Esophagus squamous epithelium (tissue), 5 donors: ENCODE data around the gene TEX19. TPM values are rescaled to one million over a fixed set of nuclear protein-coding genes. Genes with fewer than 3 reads are reported as not detected.
"Not testable (repeated sequence)": the region's sequence is repeated elsewhere in the genome, so short reads cannot be mapped to it uniquely, and the experiment has no call there.

Experiments used
- DNase-seq: peaks from one replicate; lab custom pipeline; 2025; lab: John Stamatoyannopoulos, UW
- H3K27ac ChIP-seq, 4 donors: fragments of 200-600 bp; sonication (generic); one replicate each; pipeline ENCODE4 v1.5.1; 2016 to 2019; ENCODE audit warnings: mild to moderate bottlenecking in 1 of 4
- H3K27me3 ChIP-seq, 4 donors: fragments of 200-600 bp; sonication (generic); 1 replicate in 3 of 4; 2 replicates in 1 of 4; pipeline versions ENCODE4 v1.5.1 to v1.6.0; 2017 to 2021; ENCODE audit warnings: antibody characterized with exemption in 1 of 4
- H3K36me3 ChIP-seq, 3 donors: fragments of 200-600 bp; sonication (generic); one replicate each; pipeline ENCODE4 v1.5.1; 2016 to 2019
- H3K4me1 ChIP-seq, 3 donors: fragments of 200-600 bp; sonication (generic); one replicate each; pipeline ENCODE4 v1.5.1; 2017 to 2019
- H3K4me3 ChIP-seq, 4 donors: fragments of 200-600 bp; sonication (generic); 1 replicate in 3 of 4; 2 replicates in 1 of 4; pipeline ENCODE4 v1.5.1; 2016 to 2019; ENCODE audit warnings: mild to moderate bottlenecking in 2 of 4, moderate library complexity in 1 of 4
- H3K9me3 ChIP-seq, 3 donors: fragments of 200-600 bp; sonication (generic); one replicate each; pipeline ENCODE4 v1.5.1; 2016 to 2019
- CTCF ChIP-seq, 6 experiments: fragments of 450-650 bp in 4 of 6; fragments of 200-600 bp in 2 of 6; sonication (generic) in 2 of 6; IDR thresholded peaks; one replicate each; pipeline ENCODE4 v1.5.1; 2016 to 2019; ENCODE audit warnings: antibody characterized with exemption in 6 of 6, mild to moderate bottlenecking in 4 of 6, moderate library complexity in 4 of 6
- POLR2A ChIP-seq, 4 donors: fragments of 450-650 bp; IDR thresholded peaks; one replicate each; pipeline ENCODE4 v1.6.1; 2017; ENCODE audit warnings: antibody characterized with exemption in 4 of 4, mild to moderate bottlenecking in 4 of 4, moderate library complexity in 3 of 4
- WGBS, 2 donors: methylation state at CpG; one replicate each; pipeline ENCODE4 v1.1.5; 2018; 5-methylcytosine and 5-hydroxymethylcytosine counted together
- intact Hi-C: fragments of 100-400 bp; cut with DNase I; formaldehyde crosslinking; loops from one replicate; pipeline ENCODE4 v1.15.0; 2022
- total RNA-seq, 4 donors: library from RNA; depleted of rRNA; stranded (reverse); fragments of >200 nt; gene quantifications; one replicate each; pipeline ENCODE4 v1.1.0, GENCODE V29; 2016
- donor health status: DM: yes; HTN: yes; CAD: no.

TEX19 gene
- total RNA-seq, 4 donors from 2014 or later, result not detected

GRCh38 chr17:82377924-82378740 is 19.1 kb downstream of the TEX19 start:
- no peak overlapping the region for H3K4me3 ChIP-seq
- peaks cover 0 to 95% (median 9%) of the 10 kb centered on the region in 4 donors for H3K27me3 ChIP-seq
- TF ChIP-seq CTCF (IDR thresholded peaks at IDR 0.05), result no peak
- no peak for TF ChIP-seq POLR2A (IDR thresholded peaks at IDR 0.05)
- 76 to 77% methylated on average over 23 to 25 of the region's 31 CpGs for WGBS, 2 donors
- no peak for DNase-seq
- H3K4me1 ChIP-seq, result peaks cover 0 to 18% (median 0%) of the 10 kb centered on the region in 3 donors
- H3K27ac ChIP-seq, result no peak overlapping the region
- H3K9me3 ChIP-seq, result no peaks in the 10 kb centered on the region
- no peaks in the 10 kb centered on the region for H3K36me3 ChIP-seq
- intact Hi-C loops, result no loop called here

GRCh38 chr17:82378741-82379021 is 19.6 kb downstream of the TEX19 start:
- no peak for DNase-seq
- peaks cover 3 to 95% (median 9%) of the 10 kb centered on the region in 4 donors for H3K27me3 ChIP-seq
- H3K4me3 ChIP-seq, result no peak overlapping the region
- no peak overlapping the region for H3K27ac ChIP-seq
- intact Hi-C loops, result no loop called here
- H3K4me1 ChIP-seq, result peaks cover 0 to 21% (median 0%) of the 10 kb centered on the region in 3 donors
- no peaks in the 10 kb centered on the region for H3K9me3 ChIP-seq
- 35% methylated on average over 9 of the region's 10 CpGs; no CpG with 5 or more reads in 1 of the 2 donors for WGBS, 2 donors
- TF ChIP-seq POLR2A (IDR thresholded peaks at IDR 0.05) (no peak), CTCF (IDR thresholded peaks at IDR 0.05) (no peak)
- no peaks in the 10 kb centered on the region for H3K36me3 ChIP-seq

GRCh38 chr17:82380860-82381702 is 22.0 kb downstream of the TEX19 start:
- no peaks in the 10 kb centered on the region for H3K36me3 ChIP-seq
- intact Hi-C loops, result no loop called here
- TF ChIP-seq CTCF (IDR thresholded peaks at IDR 0.05), result no peak
- TF ChIP-seq POLR2A (IDR thresholded peaks at IDR 0.05), result no peak
- no peaks in the 10 kb centered on the region for H3K9me3 ChIP-seq
- 36 to 47% methylated on average over 23 of the region's 23 CpGs for WGBS, 2 donors
- H3K27me3 ChIP-seq, result peaks cover 0 to 95% (median 5%) of the 10 kb centered on the region in 4 donors
- peak overlapping the region in 1 of 4 donors; percentile 18 for H3K4me3 ChIP-seq
- H3K27ac ChIP-seq, result no peak overlapping the region
- DNase-seq, result no peak
- H3K4me1 ChIP-seq, result peaks cover 0 to 38% (median 17%) of the 10 kb centered on the region in 3 donors

GRCh38 chr17:82381703-82382009 is 22.6 kb downstream of the TEX19 start:
- DNase-seq, H3K36me3 ChIP-seq, intact Hi-C loops, H3K27ac ChIP-seq, H3K4me3 ChIP-seq, H3K9me3 ChIP-seq: not testable (repeated sequence)
- Histone ChIP-seq H3K4me1 (peaks cover 4 to 43% (median 19%) of the 10 kb centered on the region in 3 donors), H3K27me3 (peaks cover 0 to 95% (median 5%) of the 10 kb centered on the region in 4 donors)
- 46% methylated on average over 7 to 10 of the region's 10 CpGs for WGBS, 2 donors

- H3K9me3 ChIP-seq, DNase-seq, H3K4me3 ChIP-seq, H3K36me3 ChIP-seq, H3K27ac ChIP-seq, intact Hi-C loops: not testable (repeated sequence)
- Histone ChIP-seq H3K4me1 (peaks cover 10 to 51% (median 26%) of the 10 kb centered on the region in 3 donors), H3K27me3 (peaks cover 0 to 99% (median 5%) of the 10 kb centered on the region in 4 donors)
- 78 to 86% methylated on average over 7 to 8 of the region's 21 CpGs for WGBS, 2 donors
Measured at GRCh38 chr17:82382220-82382932, 23.3 kb downstream of the TEX19 start.
